IMR-90 (cell line): ENCODE measurements around the gene ERICH3. TPM values are rescaled to one million over a fixed set of nuclear protein-coding genes. Genes with fewer than 3 reads are reported as not detected.

ENCODE experiments used
- ATAC-seq: fragments of 200-7000 bp; cut with Tn5 transposase; 2 replicates; pipeline ENCODE4 v1.9.1; 2020; ENCODE audit warnings: low read depth, mild to moderate bottlenecking, moderate library complexity
- BruUV-seq: library from RNA; stranded (reverse); fragments of 400-500 nt; replicated peaks from 2 replicates; lab custom pipeline; 2021; lab: Mats Ljungman, UMichigan
- CTCF ChIA-PET: fragments of 300-600 bp; formaldehyde crosslinking; extraction: SDS; loops from one replicate; lab custom pipeline; 2021; ENCODE audit warnings: antibody characterized with exemption; lab: Yijun Ruan, JAX
- POLR2A ChIA-PET: fragments of 300-600 bp; sonication (Branson Sonifier 250); formaldehyde crosslinking; loops from one replicate; lab custom pipeline; 2022; ENCODE audit warnings: antibody characterized with exemption; ENCODE audit not compliant: unreplicated experiment; lab: Charles Lee
- DNase-seq: peaks from one replicate; pipeline ENCODE4 v3.0.0; 2013
- H2AFZ ChIP-seq: replicated peaks from 2 replicates; pipeline ENCODE3; 2013; ENCODE audit warnings: low read length, mild to moderate bottlenecking; ENCODE audit not compliant: poor library complexity
- H2AK5ac ChIP-seq: 2 replicates; pipeline ENCODE4 v1.6.1; 2013; ENCODE audit warnings: low read depth, low read length, inconsistent platforms
- H2AK9ac ChIP-seq: replicated peaks from 2 replicates; pipeline ENCODE3; 2013; ENCODE audit warnings: mild to moderate bottlenecking, low read depth, low read length, moderate library complexity; ENCODE audit not compliant: poor library complexity
- H2BK120ac ChIP-seq: 2 replicates; pipeline ENCODE4 v1.6.1; 2013; ENCODE audit warnings: low read depth, low read length, inconsistent platforms
- H2BK15ac ChIP-seq: 3 replicates; pipeline ENCODE4 v1.6.1; 2013; ENCODE audit warnings: low read depth, low read length, inconsistent platforms
- H2BK20ac ChIP-seq: 2 replicates; pipeline ENCODE4 v1.6.1; 2013; ENCODE audit warnings: low read depth, mild to moderate bottlenecking, inconsistent platforms, low read length, moderate library complexity
- H2BK5ac ChIP-seq: 2 replicates; pipeline ENCODE4 v1.6.1; 2013; ENCODE audit warnings: mild to moderate bottlenecking, low read depth, low read length, inconsistent platforms; ENCODE audit not compliant: poor library complexity, severe bottlenecking
- H3K14ac ChIP-seq: replicated peaks from 2 replicates; pipeline ENCODE4 v1.6.1; 2013; ENCODE audit warnings: low read depth, low read length, inconsistent platforms
- H3K18ac ChIP-seq: 2 replicates; pipeline ENCODE4 v1.6.1; 2013; ENCODE audit warnings: low read depth, low read length, control low read depth
- H3K23ac ChIP-seq: 2 replicates; pipeline ENCODE4 v1.6.1; 2013; ENCODE audit warnings: low read depth, low read length, inconsistent platforms
- H3K27ac ChIP-seq: 2 replicates; pipeline ENCODE4 v1.5.1; 2013; ENCODE audit warnings: mild to moderate bottlenecking, control low read depth, low read length; ENCODE audit not compliant: insufficient read depth
- H3K27me3 ChIP-seq: 2 replicates; pipeline ENCODE4 v1.6.1; 2013; ENCODE audit warnings: low read length; ENCODE audit not compliant: control insufficient read depth, insufficient read depth
- H3K36me3 ChIP-seq: 2 replicates; pipeline ENCODE4 v1.6.1; 2013; ENCODE audit warnings: low read length, mixed read lengths; ENCODE audit not compliant: control insufficient read depth, insufficient read depth
- H3K4ac ChIP-seq: 2 replicates; pipeline ENCODE4 v1.6.1; 2013; ENCODE audit warnings: low read depth, low read length, inconsistent platforms
- H3K4me1 ChIP-seq: 2 replicates; pipeline ENCODE4 v1.6.1; 2013; ENCODE audit warnings: low read length, mixed read lengths; ENCODE audit not compliant: control insufficient read depth, insufficient read depth
- H3K4me2 ChIP-seq: 2 replicates; pipeline ENCODE4 v1.6.1; 2013; ENCODE audit warnings: low read depth, mild to moderate bottlenecking, control low read depth, low read length, moderate library complexity
- H3K4me3 ChIP-seq: 2 replicates; pipeline ENCODE4 v1.5.1; 2013; ENCODE audit warnings: low read depth, mild to moderate bottlenecking, control low read depth, low read length, moderate library complexity; ENCODE audit not compliant: insufficient read depth
- H3K56ac ChIP-seq: 2 replicates; pipeline ENCODE4 v1.6.1; 2013; ENCODE audit warnings: low read length, inconsistent platforms; ENCODE audit not compliant: insufficient read depth; ENCODE audit errors: extremely low read depth
- H3K79me1 ChIP-seq, 2 experiments: 2 replicates each; pipeline ENCODE4 v1.6.1; 2013; ENCODE audit warnings: low read length in 2 of 2, inconsistent platforms in 1 of 2, low read depth in 1 of 2
- H3K9ac ChIP-seq: 2 replicates; pipeline ENCODE4 v1.6.1; 2013; ENCODE audit warnings: low read depth, low read length, control low read depth
- H3K9me1 ChIP-seq: 2 replicates; pipeline ENCODE4 v1.6.1; 2013; ENCODE audit warnings: low read length, inconsistent platforms; ENCODE audit not compliant: insufficient read depth
- H3K9me3 ChIP-seq: 2 replicates; pipeline ENCODE4 v1.6.1; 2013; ENCODE audit warnings: low read length; ENCODE audit not compliant: control insufficient read depth, insufficient read depth
- H4K20me1 ChIP-seq: 2 replicates; pipeline ENCODE4 v1.6.1; 2013; ENCODE audit warnings: low read length, inconsistent platforms; ENCODE audit not compliant: insufficient read depth
- H4K5ac ChIP-seq: 2 replicates; pipeline ENCODE4 v1.6.1; 2013; ENCODE audit warnings: mild to moderate bottlenecking, low read depth, low read length, control low read depth
- H4K8ac ChIP-seq, 2 experiments: 2 replicates each; pipeline ENCODE4 v1.6.1; 2013; ENCODE audit warnings: low read depth in 2 of 2, low read length in 2 of 2, control low read depth in 1 of 2, inconsistent platforms in 1 of 2
- H4K91ac ChIP-seq: 2 replicates; pipeline ENCODE4 v1.6.1; 2013; ENCODE audit warnings: low read depth, low read length, inconsistent platforms; ENCODE audit not compliant: insufficient read depth
- BHLHE40 ChIP-seq: fragments of 150-350 bp; IDR thresholded peaks from 2 replicates; pipeline ENCODE4 v1.6.1; 2016; ENCODE audit warnings: mild to moderate bottlenecking, low read depth, low read length
- CEBPB ChIP-seq: IDR thresholded peaks from 2 replicates; pipeline ENCODE4 v1.6.1; 2012; ENCODE audit warnings: low read depth, low read length, improper control_type of control experiment
- CHD1 ChIP-seq: IDR thresholded peaks from 2 replicates; pipeline ENCODE4 v1.6.1; 2012; ENCODE audit warnings: low read depth, low read length, improper control_type of control experiment
- CTCF ChIP-seq: conservative IDR thresholded peaks from 2 replicates; pipeline ENCODE4 v1.5.1; 2012; ENCODE audit warnings: mild to moderate bottlenecking, low read depth, low read length, improper control_type of control experiment
- ELK1 ChIP-seq: fragments of 150-350 bp; IDR thresholded peaks from 2 replicates; pipeline ENCODE4 v1.6.1; 2016; ENCODE audit warnings: low read depth, mild to moderate bottlenecking, low read length, moderate library complexity, borderline replicate concordance
- MAFK ChIP-seq: IDR thresholded peaks from 2 replicates; pipeline ENCODE4 v1.6.1; 2012; ENCODE audit warnings: low read depth, low read length, improper control_type of control experiment
- NFE2L2 ChIP-seq: fragments of 150-350 bp; IDR thresholded peaks from 2 replicates; pipeline ENCODE4 v1.6.1; 2016; ENCODE audit warnings: low read depth, mild to moderate bottlenecking, low read length
- POLR2A ChIP-seq: IDR thresholded peaks from 2 replicates; pipeline ENCODE4 v1.6.1; 2012; ENCODE audit warnings: mild to moderate bottlenecking, low read depth, low read length
- RAD21 ChIP-seq: IDR thresholded peaks from 2 replicates; pipeline ENCODE4 v1.6.1; 2012; ENCODE audit warnings: low read length, improper control_type of control experiment
- RCOR1 ChIP-seq: IDR thresholded peaks from 2 replicates; pipeline ENCODE4 v1.6.1; 2012; ENCODE audit warnings: mild to moderate bottlenecking, low read length, improper control_type of control experiment; ENCODE audit not compliant: insufficient replicate concordance
- RFX5 ChIP-seq: IDR thresholded peaks from 2 replicates; pipeline ENCODE4 v1.8.0; 2012; ENCODE audit warnings: low read depth, mild to moderate bottlenecking, low read length, moderate library complexity
- SMC3 ChIP-seq: fragments of 150-350 bp; IDR thresholded peaks from 2 replicates; pipeline ENCODE4 v1.6.1; 2016; ENCODE audit warnings: low read depth, mild to moderate bottlenecking, antibody characterized with exemption, low read length, moderate library complexity
- USF2 ChIP-seq: fragments of 150-350 bp; IDR thresholded peaks from 2 replicates; pipeline ENCODE4 v1.6.1; 2017; ENCODE audit warnings: mild to moderate bottlenecking, antibody characterized with exemption, low read length, low read depth
- WGBS, 2 experiments: methylation state at CpG; one replicate each; pipeline versions ENCODE4 v1.1.5 to v1.1.7; 2013; ENCODE audit warnings: missing lambda C conversion rate in 2 of 2; ENCODE audit not compliant: insufficient read length in 1 of 2; ENCODE audit errors: extremely low coverage in 2 of 2; 5-methylcytosine and 5-hydroxymethylcytosine counted together
- dilution Hi-C: fragments of 300-500 bp; cut with HindIII; formaldehyde crosslinking; loops from one replicate; pipeline ENCODE4 v1.14.3; 2018; ENCODE audit warnings: low sequenced_read_pairs; ENCODE audit not compliant: unreplicated experiment
- in situ Hi-C: fragments of 300-500 bp; cut with MboI; formaldehyde crosslinking; loops from 3 replicates; pipeline ENCODE4 v1.14.3; 2019; ENCODE audit warnings: low sequenced_read_pairs, inconsistent platforms, mixed read lengths
- intact Hi-C: fragments of 100-400 bp; cut with micrococcal nuclease; formaldehyde crosslinking; loops from 2 replicates; pipeline ENCODE4 v1.10.0; 2022
- polyA plus RNA-seq, 3 experiments: library from polyadenylated mRNA; depleted of rRNA; stranded (reverse); fragments of >200 nt; gene quantifications; 2 replicates each; pipeline ENCODE4 v1.2.3, GENCODE V29; 2012; ENCODE audit warnings: low replicate concordance in 1 of 3
- total RNA-seq: library from RNA; depleted of rRNA; stranded (reverse); fragments of >200 nt; gene quantifications from 2 replicates; pipeline ENCODE4 v1.2.3, GENCODE V29; 2012

The ERICH3 gene
- total and polyA plus RNA-seq, 2 of the 4 experiments (the other 2 are of a cell fraction) = not detected

- dilution Hi-C loops = no loop called here
- CTCF ChIA-PET = interaction anchor here (1.1 to 1.5 kb wide), 8 partner anchors 8 to 43 kb away, joined by 3 to 6 read pairs (median 5); no protein-coding TSS in a partner anchor
- Histone ChIP-seq H3K18ac (no peak overlapping the region), H2BK120ac (no peak overlapping the region), H3K79me1 (no peaks in the 10 kb centered on the region), H3K4me1 (no peaks in the 10 kb centered on the region), H4K20me1 (no peaks in the 10 kb centered on the region), H3K9me1 (no peaks in the 10 kb centered on the region), H3K9me3 (no peaks in the 10 kb centered on the region), H3K56ac (no peak overlapping the region), H2BK15ac (no peak overlapping the region), H2BK20ac (no peak overlapping the region), H3K9ac (no peak overlapping the region), H2BK5ac (no peak overlapping the region), H3K4me2 (no peak overlapping the region), H4K8ac (no peak overlapping the region), H3K23ac (no peak overlapping the region), H2AFZ (no peak overlapping the region), H3K36me3 (no peaks in the 10 kb centered on the region), H3K27me3 (no peaks in the 10 kb centered on the region), H3K27ac (no peak overlapping the region), H4K5ac (no peak overlapping the region), H3K4me3 (no peak overlapping the region), H3K4ac (no peak overlapping the region), H2AK5ac (no peak overlapping the region), H3K14ac (no peak overlapping the region), H4K91ac (no peak overlapping the region), H2AK9ac (no peak overlapping the region)
- ATAC-seq (no peak), DNase-seq (no peak)
- intact Hi-C loops = loop anchor here (10.0 kb wide), 1 partner anchor 186 kb away; no protein-coding TSS in a partner anchor
- in situ Hi-C loops = no loop called here
- BruUV-seq = no TSS peak
- WGBS, 2 experiments = 0% methylated on average over 1 of the region's 2 CpGs; no CpG with 5 or more reads in 1 of the 2 experiments
- TF ChIP-seq NFE2L2 = no peak
- TF ChIP-seq RCOR1 = no peak
- TF ChIP-seq POLR2A = no peak
- no peak for TF ChIP-seq CEBPB
- no peak for TF ChIP-seq CTCF
- no peak for TF ChIP-seq BHLHE40
- TF ChIP-seq SMC3 = no peak
- no peak for TF ChIP-seq USF2
- TF ChIP-seq CHD1 = no peak
- no peak for TF ChIP-seq ELK1
- TF ChIP-seq RAD21 = no peak
- no peak for TF ChIP-seq MAFK
- no peak for TF ChIP-seq RFX5
- POLR2A ChIA-PET = no interaction called here
These were observed 16.7 kb upstream of the ERICH3 start for GRCh38 chr1:74690364-74690696.
